Measurements from ENCODE around the gene IL1RAPL1. TPM values are rescaled to one million over a fixed set of nuclear protein-coding genes. Genes with fewer than 3 reads are reported as not detected.

The IL1RAPL1 gene
- polyA plus RNA-seq, 1 donor from 2014 or later = not detected

- Histone ChIP-seq H2AFZ (ENCODE audit: low read depth, low read length) (no peak overlapping the region), H3K36me3 (ENCODE audit: insufficient read depth, low read length) (no peaks in the 10 kb centered on the region), H3K9me3 (ENCODE audit: low read length) (no peaks in the 10 kb centered on the region), H3F3A (ENCODE audit: insufficient read depth, low read length, poor library complexity, severe bottlenecking) (no peaks in the 10 kb centered on the region), H3K27ac (ENCODE audit: low read length) (no peak overlapping the region), H3K4me2 (ENCODE audit: low read length) (no peak overlapping the region), H3K27me3 (ENCODE audit: insufficient read depth, low read depth, low read length) (no peaks in the 10 kb centered on the region), H3K4me3 (ENCODE audit: low read length) (no peak overlapping the region), H3K9ac (ENCODE audit: low read length) (no peak overlapping the region), H3K79me2 (replicated peaks; ENCODE audit: insufficient read depth, low read length) (no peaks in the 10 kb centered on the region), H4K20me1 (ENCODE audit: insufficient read depth) (no peaks in the 10 kb centered on the region), H3K9me2 (ENCODE audit: insufficient read depth, low read length) (no peaks in the 10 kb centered on the region)
- TF ChIP-seq RAD21 (conservative IDR thresholded peaks at IDR 0.05) (no peak), EP300 (conservative IDR thresholded peaks at IDR 0.05; ENCODE audit: poor library complexity, severe bottlenecking) (no peak), TAF1 (IDR thresholded peaks at IDR 0.05; ENCODE audit: low read depth) (no peak), REST (IDR thresholded peaks at IDR 0.05; ENCODE audit: borderline replicate concordance) (no peak), SMC3 (conservative IDR thresholded peaks at IDR 0.05; ENCODE audit: poor library complexity) (no peak), POLR2AphosphoS5 (IDR thresholded peaks at IDR 0.05) (no peak), MXI1 (conservative IDR thresholded peaks at IDR 0.05; ENCODE audit: poor library complexity, severe bottlenecking) (no peak), EZH2 (IDR thresholded peaks at IDR 0.05; ENCODE audit: borderline replicate concordance, insufficient read depth, low read length, poor library complexity, severe bottlenecking) (no peak), CTCF (IDR thresholded peaks at IDR 0.05; ENCODE audit: poor library complexity, severe bottlenecking) (no peak)
These were observed 844.6 kb downstream of the IL1RAPL1 start for GRCh38 chrX:29431895-29432294.

- H2AFZ ChIP-seq (ENCODE audit: low read depth, low read length) = no peak overlapping the region
- H3K27ac ChIP-seq (ENCODE audit: low read length) = no peak overlapping the region
- H3K9ac ChIP-seq (ENCODE audit: low read length) = no peak overlapping the region
- H3K9me2 ChIP-seq (ENCODE audit: insufficient read depth, low read length) = no peaks in the 10 kb centered on the region
- no peaks in the 10 kb centered on the region for H3K36me3 ChIP-seq (ENCODE audit: insufficient read depth, low read length)
- no peak overlapping the region for H3K4me3 ChIP-seq (ENCODE audit: low read length)
- no peaks in the 10 kb centered on the region for H3K79me2 ChIP-seq (replicated peaks; ENCODE audit: insufficient read depth, low read length)
- no peaks in the 10 kb centered on the region for H3K9me3 ChIP-seq (ENCODE audit: low read length)
- no peaks in the 10 kb centered on the region for H3F3A ChIP-seq (ENCODE audit: insufficient read depth, low read length, poor library complexity, severe bottlenecking)
- H3K27me3 ChIP-seq (ENCODE audit: insufficient read depth, low read depth, low read length) = no peaks in the 10 kb centered on the region
- no peak for TF ChIP-seq REST (IDR thresholded peaks at IDR 0.05; ENCODE audit: borderline replicate concordance)
- no peak for TF ChIP-seq RAD21 (conservative IDR thresholded peaks at IDR 0.05)
- no peak for TF ChIP-seq TAF1 (IDR thresholded peaks at IDR 0.05; ENCODE audit: low read depth)
- TF ChIP-seq EP300 (conservative IDR thresholded peaks at IDR 0.05; ENCODE audit: poor library complexity, severe bottlenecking) = no peak
- no peak for TF ChIP-seq MXI1 (conservative IDR thresholded peaks at IDR 0.05; ENCODE audit: poor library complexity, severe bottlenecking)
- TF ChIP-seq CTCF (IDR thresholded peaks at IDR 0.05; ENCODE audit: poor library complexity, severe bottlenecking) = no peak
- TF ChIP-seq EZH2 (IDR thresholded peaks at IDR 0.05; ENCODE audit: borderline replicate concordance, insufficient read depth, low read length, poor library complexity, severe bottlenecking) = no peak
- no peaks in the 10 kb centered on the region for H4K20me1 ChIP-seq (ENCODE audit: insufficient read depth)
- no peak overlapping the region for H3K4me2 ChIP-seq (ENCODE audit: low read length)
These were observed 845.3 kb downstream of the IL1RAPL1 start for GRCh38 chrX:29432534-29432933.
